ENCODE data around the gene MYD88.

The MYD88 gene

DNA sequence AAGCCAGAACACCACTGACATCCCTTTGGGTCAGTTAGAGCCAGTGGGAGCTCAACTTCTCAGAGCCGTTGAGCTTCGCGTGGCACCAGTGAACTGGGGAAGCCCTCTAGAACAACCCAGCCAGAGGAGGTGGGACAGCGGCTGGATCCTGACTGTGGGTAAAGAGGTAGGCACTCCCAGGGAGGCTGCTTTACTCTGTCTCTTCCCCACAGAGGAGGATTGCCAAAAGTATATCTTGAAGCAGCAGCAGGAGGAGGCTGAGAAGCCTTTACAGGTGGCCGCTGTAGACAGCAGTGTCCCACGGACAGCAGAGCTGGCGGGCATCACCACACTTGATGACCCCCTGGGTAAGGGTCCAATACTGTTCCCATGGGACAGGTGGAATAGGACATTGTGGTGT is 1.2 kb downstream of the MYD88 start:
- in situ Hi-C loops (cut with MboI; ENCODE audit: low sequenced_read_pairs) = no loop called here

DNA sequence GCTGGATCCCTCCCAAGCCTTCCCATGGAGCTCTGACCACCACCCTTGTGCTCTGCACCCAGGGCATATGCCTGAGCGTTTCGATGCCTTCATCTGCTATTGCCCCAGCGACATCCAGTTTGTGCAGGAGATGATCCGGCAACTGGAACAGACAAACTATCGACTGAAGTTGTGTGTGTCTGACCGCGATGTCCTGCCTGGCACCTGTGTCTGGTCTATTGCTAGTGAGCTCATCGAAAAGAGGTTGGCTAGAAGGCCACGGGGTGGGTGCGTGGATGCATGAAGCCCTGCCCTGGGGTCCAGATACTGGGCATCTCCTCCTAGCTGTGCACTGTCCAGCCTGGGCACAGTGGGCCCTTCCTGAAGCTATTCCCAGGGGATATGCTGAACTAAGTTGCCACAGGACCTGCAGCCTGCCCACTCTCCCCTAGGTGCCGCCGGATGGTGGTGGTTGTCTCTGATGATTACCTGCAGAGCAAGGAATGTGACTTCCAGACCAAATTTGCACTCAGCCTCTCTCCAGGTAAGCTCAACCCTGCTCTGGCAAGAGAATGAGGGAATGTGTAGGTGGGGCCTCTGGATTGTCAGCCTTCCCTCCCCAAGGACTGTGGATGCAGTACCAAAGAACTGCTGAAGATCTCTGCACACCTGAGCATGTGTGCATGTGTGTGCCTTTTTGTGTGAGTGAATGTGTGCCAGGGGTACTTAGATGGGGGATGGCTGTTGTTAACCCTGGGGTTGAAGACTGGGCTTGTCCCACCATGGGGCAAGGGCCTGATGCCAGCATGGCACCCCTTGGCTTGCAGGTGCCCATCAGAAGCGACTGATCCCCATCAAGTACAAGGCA is 2.1 kb downstream of the MYD88 start:
- in situ Hi-C loops (cut with MboI; ENCODE audit: low sequenced_read_pairs) = no loop called here

- in situ Hi-C loops (cut with MboI; ENCODE audit: low sequenced_read_pairs) = no loop called here
Measured at GRCh38 chr3:38141173-38141951, 2.9 kb downstream of the MYD88 start.

DNA sequence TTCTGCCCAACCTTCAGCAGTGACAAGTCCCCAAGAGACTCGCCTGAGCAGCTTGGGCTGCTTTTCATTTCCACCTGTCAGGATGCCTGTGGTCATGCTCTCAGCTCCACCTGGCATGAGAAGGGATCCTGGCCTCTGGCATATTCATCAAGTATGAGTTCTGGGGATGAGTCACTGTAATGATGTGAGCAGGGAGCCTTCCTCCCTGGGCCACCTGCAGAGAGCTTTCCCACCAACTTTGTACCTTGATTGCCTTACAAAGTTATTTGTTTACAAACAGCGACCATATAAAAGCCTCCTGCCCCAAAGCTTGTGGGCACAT is 3.5 kb downstream of the MYD88 start:
- in situ Hi-C loops (cut with MboI; ENCODE audit: low sequenced_read_pairs) = no loop called here

DNA sequence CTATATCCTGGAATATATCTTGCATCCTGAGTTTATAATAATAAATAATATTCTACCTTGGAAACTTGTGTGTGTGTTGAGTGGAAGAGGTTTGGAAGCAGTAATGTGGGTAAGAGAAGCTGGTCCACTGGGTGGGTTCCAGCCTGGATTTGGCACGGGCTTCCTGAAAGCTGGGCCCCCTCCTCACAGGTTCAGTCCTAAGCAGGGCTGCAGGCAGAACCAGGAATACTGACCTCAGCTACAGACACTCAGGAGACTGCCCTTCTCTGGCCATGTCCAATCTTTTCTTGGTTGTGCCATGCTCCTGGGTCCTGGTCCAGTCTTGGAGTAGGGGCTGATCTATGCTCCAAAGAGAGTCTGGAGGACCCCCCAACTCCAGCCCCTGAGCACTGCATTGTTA is 4.5 kb downstream of the MYD88 start:
- in situ Hi-C loops (cut with MboI; ENCODE audit: low sequenced_read_pairs) = no loop called here

DNA sequence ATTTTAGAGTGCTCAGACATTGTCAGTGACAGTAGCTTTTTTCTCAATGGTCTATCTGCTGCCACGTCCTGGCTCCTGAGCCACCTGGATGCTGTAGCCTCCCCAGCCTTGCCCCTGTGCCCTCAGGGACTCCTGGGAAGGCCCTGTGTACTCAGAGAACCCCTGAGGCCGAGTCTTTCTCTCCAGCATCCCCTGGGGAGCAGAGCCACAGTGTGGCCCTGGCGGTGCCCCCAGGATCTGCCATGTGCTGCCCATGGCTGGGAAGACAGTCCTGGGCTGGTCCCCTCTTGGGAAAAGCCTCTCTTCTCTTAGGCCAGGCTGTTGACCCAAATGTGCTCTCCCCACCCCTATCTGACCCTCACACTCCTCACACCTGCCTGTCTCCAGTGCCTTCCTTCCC is 5.0 kb downstream of the MYD88 start:
- in situ Hi-C loops (cut with MboI; ENCODE audit: low sequenced_read_pairs) = no loop called here

- in situ Hi-C loops (cut with MboI; ENCODE audit: low sequenced_read_pairs) = no loop called here
Measured at GRCh38 chr3:38146504-38146903, 8.0 kb downstream of the MYD88 start.

GRCh38 chr3:38147421-38147820 is 9.0 kb downstream of the MYD88 start:
- in situ Hi-C loops (cut with MboI; ENCODE audit: low sequenced_read_pairs) = no loop called here

DNA sequence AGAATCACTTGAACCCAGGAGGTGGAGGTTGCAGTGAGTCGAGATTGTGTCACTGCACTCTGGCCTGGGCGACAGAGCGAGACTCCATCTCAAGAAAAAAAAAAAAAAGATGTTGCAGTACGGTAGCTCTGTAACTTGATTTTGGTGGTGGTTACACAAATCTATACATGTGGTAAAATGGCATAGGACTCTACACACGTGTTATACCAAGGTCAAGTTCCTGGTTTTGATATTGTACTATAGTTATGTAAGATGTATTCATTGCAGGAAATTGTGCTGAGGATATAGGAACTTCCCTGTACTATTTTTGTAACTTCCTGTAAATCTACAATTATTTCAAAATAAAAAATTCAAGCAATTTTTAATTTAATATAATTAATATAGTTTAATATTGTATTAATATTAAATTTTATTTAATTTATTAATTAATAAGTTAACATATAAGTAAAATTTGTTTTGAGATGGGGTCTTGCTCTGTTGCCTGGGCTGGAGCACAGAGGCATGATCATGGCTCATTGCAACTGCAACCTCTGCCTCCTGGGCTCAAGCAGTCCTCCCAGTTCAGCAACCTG is 9.9 kb downstream of the MYD88 start:
- in situ Hi-C loops (cut with MboI; ENCODE audit: low sequenced_read_pairs) = no loop called here

- in situ Hi-C loops (cut with MboI; ENCODE audit: low sequenced_read_pairs) = no loop called here
Measured at GRCh38 chr3:38149708-38150107, 11.2 kb downstream of the MYD88 start.

DNA sequence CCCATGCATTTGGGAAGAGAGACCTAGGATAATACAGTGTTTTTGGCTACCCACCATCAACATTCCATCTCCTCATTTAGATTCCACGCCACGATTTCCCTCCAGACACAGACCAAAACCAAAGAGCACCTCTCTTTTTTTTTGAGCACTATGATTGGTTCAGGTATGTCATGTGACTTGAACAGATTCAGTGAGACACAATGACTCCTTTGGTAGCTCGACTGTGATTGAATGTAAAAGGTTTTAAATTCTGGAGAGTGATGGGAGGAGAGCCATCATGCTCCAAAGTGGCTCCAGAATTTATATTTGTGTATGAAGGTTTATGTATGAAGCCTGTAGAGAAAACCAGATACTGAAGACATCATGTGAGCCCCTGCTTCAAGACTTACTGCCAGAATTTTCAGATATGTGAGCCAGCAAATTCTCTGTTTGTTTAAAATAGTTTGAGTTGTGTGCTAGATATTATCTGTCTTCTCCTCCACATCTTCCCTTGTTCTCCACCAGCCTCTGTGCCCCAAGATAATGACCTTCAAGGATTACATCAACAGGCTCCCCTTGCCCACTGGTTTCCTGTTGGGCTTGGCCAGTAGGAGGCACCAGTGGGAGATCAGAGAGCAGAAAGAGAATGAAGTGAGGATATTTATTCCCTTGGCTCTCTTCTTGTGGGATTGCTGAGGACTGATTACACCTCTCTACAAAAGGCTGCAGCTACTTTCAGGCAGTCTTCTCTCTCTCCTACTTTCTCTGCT is 12.5 kb downstream of the MYD88 start:
- in situ Hi-C loops (cut with MboI; ENCODE audit: low sequenced_read_pairs) = no loop called here

- in situ Hi-C loops (cut with MboI; ENCODE audit: low sequenced_read_pairs) = no loop called here
Measured at GRCh38 chr3:38151667-38152265, 13.3 kb downstream of the MYD88 start.

GRCh38 chr3:38152609-38153008 is 14.1 kb downstream of the MYD88 start:
- in situ Hi-C loops (cut with MboI; ENCODE audit: low sequenced_read_pairs) = no loop called here

DNA sequence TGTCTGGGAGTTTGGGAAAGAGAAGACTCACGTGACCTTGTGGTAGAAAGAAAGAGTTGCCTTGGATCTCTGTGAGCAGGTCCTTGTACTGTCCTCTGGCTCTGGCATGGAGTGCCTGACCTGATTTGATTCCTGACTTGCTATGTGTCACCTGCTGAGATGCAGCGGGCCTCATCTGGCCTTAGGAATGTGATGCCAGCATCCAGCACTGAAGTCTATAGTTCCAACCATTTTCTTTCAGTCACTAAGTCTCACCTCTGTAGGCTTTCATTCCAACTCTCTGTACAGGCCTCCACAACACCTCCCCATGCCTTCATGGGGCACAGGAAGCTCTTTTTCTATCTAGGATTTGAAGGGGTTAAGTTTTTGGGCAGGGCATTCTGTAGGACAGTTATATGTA is 14.8 kb downstream of the MYD88 start:
- in situ Hi-C loops (cut with MboI; ENCODE audit: low sequenced_read_pairs) = no loop called here

- in situ Hi-C loops (cut with MboI; ENCODE audit: low sequenced_read_pairs) = no loop called here
Measured at GRCh38 chr3:38154033-38154494, 15.6 kb downstream of the MYD88 start.

DNA sequence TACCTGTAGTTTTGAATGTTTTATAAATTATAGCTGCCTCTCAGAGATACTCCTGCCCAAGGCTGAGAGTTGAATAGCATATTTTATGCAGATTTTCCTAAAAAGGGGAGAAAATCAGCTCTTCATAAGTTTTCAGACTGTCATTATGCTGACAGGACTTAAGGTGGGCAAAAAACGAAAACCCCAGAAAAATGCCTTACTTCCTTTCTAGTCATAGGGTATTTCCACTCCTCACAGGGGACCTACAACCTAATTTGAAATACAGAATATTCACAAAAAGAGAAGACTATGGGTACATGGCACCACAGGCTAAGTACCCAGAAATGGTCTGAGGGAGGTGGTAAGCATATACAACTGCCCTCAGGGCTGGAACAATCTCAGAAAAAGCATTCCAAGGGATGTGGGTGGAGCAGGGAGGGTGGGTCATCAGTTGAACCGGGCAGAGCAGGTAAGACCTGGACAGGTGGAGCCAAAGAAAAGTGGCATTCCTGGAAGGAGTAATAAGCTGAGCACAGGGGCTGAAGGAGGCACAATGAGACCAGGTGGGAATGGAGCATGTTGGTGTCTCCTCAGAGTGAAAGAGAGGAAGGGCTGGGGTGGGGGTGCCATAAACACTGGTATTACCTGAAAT is 16.3 kb downstream of the MYD88 start:
- in situ Hi-C loops (cut with MboI; ENCODE audit: low sequenced_read_pairs) = no loop called here

- in situ Hi-C loops (cut with MboI; ENCODE audit: low sequenced_read_pairs) = no loop called here
Measured at GRCh38 chr3:38155825-38156224, 17.4 kb downstream of the MYD88 start.

DNA sequence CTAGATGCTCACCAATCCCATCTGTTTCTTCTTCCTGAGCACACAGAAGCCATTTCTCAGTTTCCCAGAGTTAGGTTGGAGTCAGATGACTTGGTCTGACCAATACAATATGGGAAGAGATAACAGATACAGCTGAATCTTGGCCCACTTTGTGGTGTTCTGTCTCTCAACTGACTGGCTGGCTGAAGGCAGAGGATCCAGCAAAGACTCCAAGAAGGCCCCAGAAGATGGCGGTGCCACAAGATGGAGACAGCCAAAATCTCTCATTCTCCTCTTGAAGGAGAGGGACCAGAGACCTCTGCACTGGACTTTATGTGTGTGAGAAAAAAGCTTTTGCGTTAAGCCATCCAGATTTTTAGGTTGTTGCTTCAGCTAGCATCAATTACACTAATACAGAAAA is 18.7 kb downstream of the MYD88 start:
- in situ Hi-C loops (cut with MboI; ENCODE audit: low sequenced_read_pairs) = no loop called here

DNA sequence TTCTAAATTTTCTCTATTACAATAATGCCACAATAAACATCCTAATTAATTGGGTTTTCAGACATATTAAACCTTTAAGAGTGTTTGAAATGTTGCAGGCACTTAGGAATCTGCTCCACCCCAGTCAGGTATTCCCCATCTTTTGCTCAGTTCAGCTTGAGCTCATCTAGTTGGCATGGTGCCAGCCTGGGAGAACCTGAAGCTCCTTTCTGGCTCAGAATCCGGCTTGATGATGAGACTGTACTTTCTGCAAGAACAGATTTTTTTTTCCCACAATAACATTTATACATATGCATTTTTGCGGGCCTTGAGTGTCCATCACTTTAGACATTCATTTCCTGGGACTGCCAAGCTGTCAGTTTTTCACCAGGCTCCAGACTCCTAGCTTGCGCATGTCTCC is 19.1 kb downstream of the MYD88 start:
- in situ Hi-C loops (cut with MboI; ENCODE audit: low sequenced_read_pairs) = no loop called here

DNA sequence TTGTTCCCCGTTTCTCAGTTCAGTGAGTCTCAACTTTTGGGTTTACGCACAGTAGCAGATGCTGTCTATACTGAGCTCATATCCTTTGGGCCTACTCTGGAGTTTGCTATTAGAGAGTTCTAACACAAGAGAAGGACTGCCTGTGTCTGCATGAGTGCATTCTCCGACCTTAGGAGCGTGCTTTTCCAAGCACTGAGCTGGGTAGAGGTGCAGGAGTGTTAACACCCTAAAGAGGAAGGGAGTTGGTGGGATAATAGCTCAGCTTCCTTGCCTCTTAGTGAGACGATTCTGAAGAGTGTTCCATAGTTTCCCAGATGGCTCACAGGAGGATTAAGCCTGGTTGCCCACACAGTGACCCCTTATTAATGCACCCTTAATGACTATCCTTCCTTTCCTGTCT is 20.0 kb downstream of the MYD88 start:
- in situ Hi-C loops (cut with MboI; ENCODE audit: low sequenced_read_pairs) = no loop called here
